NCI-H146 (cell line): ENCODE data around the gene BRSK2.

Experiments used
- DNase-seq: peaks from one replicate; lab custom pipeline; 2025; lab: John Stamatoyannopoulos, UW

BRSK2 gene

DNA sequence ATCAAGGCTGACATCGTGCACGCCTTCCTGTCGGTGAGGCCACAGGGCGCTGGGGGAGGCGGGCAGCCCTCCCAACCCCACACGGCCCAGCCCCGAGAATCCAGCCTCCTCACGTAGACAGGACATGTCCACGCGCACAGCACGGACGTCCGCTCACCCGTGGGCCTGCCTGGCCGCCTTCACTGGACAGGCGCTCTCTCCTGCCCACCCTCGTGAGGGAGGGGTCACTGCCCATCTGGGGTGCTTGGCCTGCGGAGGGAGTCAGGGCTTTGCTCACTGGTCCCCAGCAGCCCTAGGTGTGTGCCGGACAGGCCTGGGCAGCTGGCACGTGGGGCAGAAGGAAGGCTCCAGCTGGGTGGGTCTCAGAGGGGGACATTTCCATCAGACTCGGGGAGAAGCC is 64.8 kb downstream of the BRSK2 start:
- DNase-seq, result no peak

DNA sequence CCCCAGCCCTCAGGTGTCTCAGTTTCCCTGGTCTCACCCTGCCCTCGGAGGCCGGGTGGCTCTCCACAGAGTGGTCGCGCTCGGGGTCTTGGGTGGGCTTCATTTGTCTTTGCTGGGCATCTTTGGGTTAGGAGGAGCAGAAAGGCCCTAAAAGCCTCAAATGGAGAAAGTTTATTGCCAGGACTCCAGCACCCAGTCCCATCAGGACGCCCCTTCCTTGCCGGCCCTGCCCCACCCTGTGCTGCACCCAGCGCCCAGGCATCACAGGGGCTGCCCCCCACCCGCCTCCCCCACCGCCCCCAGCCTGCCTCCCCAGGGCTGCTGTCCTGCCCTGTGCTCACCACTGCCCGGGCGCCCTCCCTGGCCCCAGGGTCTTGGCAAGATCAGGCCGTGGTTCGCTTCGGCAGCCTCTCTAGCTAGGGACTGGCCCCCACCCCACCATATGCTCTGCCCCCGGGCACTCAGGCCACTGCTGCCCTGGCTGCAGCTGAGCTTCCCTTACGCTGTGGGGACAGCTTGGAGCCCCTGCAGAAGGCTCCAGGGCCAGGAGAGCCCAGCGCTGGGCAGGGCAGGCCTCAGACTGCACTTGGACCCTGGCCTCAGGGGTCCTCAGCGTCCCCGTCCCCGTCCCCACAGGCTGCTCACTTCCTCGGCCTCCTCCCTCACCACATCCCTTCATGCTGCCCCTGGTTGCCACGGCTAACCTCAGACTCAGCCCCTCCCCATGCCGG is 65.5 kb downstream of the BRSK2 start:
- DNase-seq, result no peak

DNA sequence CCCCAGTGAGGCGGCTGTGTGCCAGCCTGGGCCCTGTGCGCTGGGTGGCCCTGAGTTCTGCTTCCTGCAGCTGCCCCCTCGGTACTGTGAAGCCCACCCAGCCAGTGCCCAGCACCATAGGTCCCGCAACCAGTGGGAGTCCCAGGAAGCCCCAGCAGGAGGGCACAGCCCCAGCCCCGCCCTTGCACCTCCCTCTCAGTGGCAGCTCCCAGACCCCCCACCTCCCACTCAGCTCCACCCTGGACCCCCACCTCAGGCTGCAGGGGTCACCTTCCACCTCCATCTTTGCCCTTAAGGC is 66.0 kb downstream of the BRSK2 start:
- no peak for DNase-seq

DNA sequence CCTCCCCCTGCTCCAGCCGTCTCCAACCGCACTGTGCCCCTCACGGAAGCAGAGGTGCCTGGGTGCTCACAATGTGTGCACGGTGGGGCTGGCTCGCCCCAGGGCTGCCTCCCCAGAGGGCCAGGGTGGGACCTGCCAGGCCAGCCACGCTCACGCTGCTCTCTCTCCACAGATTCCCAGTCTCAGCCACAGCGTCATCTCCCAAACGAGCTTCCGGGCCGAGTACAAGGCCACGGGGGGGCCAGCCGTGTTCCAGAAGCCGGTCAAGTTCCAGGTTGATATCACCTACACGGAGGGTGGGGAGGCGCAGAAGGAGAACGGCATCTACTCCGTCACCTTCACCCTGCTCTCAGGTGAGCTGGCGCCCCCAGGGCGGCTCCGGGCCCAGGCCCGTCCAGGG is 66.4 kb downstream of the BRSK2 start:
- no peak for DNase-seq

DNA sequence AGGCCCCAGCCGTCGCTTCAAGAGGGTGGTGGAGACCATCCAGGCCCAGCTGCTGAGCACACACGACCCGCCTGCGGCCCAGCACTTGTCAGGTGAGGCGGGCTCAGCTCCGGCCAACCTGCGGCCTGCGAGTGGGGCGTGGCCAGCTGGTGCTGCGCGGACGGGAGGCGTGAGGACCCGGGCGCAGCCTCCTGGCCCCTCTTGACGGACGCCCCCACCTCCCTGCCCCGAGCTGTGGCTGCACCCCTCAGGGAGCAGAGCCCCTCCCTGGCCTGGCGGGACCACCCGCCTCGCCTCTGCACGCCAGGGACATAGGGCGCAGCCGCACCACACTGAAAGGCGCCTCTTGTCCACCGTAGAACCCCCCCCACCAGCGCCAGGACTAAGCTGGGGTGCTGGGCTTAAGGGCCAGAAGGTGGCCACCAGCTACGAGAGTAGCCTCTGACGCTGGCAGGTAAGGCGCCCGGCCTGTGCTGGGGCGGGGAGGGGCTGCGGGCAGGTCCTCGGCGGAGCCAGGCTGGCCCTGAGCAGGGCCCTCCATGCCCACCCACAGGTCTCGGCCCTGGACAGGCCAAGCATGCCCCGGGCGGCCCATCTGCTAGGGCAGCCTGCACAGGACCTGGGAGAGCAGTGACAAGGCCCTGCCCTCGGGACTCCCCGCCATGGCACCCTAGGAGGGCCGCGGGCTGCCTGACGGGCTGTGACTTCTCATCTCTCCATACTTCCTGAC is 67.0 kb downstream of the BRSK2 start:
- no peak for DNase-seq

DNA sequence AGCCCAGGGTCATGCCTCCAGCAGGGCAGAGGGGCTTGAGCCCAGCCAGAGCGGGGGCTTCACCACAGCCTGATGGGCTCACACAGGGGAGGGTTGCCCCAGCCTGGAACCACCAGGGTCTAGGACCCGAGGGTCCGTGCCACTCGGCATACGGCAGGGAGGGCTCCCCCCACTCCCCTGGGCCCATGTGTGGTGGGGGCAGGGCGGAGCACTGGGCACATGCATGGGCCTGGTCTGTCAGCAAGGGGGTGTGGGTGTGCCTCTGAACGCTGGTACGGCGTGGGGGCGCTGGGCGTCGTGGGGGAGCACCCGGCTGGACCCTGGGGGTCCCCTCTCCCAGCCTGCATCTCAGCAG is 67.6 kb downstream of the BRSK2 start:
- no peak for DNase-seq

DNA sequence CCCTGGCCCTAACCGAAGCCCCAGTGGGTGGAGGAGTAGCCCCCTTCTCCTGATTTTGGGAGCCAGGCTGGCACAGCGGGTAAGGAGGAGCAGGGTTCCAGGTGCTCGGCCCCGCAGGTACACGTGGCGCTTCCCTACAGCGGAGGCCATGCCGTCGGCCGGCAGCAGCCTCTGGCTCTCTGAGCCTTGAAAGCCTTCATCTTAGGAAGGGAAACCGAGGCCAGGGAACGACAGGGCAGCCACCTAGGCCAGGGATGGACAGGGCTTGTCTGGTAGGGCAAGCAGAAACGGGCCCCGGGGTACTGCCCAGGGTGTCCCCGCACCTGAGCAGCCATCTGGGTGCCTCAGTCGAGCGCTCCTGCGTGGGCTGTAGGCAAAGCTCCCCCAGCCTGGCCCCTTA is 68.1 kb downstream of the BRSK2 start:
- DNase-seq, result no peak

DNA sequence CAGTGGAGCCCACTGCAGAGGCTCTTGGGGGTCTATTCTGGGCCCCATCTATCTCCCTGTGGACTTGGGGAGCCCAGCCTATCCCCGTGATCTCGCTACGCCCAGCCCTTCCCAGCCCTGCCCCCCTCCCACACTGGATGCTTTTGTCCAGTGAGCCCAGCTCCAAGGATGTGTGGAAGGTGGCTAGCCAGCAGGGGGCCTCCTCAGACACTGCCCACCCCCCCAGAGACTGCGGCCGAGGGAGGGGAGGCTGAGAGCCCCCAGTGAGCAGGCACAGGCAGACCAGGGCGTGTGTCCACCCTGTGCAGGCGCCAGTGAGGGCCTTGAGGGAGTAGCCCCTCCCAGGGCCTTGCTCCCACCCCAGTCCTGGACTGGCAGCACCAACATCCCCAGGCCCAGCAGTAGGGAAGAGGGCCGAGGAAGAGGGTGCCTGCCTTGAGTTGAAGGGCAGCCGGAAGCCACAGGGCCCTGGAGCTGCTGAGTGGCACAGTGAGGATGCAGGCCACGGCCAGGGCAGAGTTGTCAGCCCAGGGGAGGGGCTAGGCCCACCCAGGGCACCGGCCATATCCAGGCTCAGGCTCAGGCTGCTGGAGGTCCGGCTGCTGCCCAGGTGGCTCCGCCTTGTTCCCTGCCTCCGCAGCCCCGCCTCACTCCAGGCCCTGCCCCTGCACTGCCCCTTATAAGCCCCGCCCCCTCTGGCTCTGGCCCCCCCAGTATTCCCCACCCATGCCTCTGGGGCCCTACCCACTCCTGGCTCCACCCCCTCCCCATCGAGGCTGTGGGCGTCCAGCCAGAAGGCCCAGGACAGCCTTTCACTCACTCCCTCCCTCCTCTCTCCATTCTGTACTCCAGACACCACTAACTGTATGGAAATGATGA is 68.8 kb downstream of the BRSK2 start:
- no peak for DNase-seq

DNA sequence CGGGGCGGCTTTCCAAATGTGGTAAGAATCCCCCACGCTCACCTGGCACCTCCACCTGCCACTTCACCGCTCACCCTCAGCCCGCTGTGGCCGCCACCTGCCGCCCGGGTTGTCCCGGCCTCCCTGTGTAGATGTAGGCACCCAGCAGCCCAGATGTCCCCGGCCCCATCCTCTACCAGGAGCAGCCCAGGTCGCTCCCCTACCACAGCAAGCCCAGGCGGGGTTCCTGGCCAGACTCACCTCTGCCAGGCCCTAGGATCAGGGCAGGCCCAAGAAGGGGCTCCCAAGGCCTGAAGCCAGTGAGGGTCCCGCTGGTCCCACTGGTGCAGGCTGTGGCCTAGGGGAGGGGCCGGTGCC is 69.5 kb downstream of the BRSK2 start:
- no peak for DNase-seq

DNA sequence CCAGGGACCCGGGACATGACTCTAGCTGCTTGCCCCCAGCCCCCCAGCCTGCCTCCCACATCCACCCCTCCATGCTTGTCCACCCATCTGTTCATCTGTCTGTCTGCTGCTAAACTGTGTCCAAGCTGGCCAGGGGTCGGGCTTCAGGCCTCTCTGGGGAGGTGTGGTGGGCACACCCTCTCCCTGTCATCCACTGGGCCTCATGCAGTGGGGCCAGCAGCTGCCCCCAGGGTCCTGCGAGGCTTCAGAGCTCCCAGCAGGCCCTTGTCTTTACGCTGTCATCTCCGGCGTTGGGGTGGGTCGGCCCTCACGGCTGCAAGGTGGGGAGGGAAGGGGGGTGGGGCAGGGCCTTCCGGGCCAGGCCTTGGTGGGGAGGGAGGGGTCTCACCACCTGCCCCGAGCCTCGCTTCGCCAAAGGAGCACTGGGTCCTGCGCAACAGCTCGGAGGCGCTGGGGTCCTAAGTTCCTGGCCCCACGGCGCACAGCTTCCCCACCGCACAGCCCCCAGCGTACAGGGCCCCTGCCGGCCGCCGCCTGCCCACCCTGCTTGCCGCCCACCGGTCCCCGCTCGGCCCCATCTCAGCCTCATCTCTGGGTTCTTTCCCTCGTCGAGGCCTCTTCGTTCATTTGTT is 70.1 kb downstream of the BRSK2 start:
- no peak for DNase-seq

DNA sequence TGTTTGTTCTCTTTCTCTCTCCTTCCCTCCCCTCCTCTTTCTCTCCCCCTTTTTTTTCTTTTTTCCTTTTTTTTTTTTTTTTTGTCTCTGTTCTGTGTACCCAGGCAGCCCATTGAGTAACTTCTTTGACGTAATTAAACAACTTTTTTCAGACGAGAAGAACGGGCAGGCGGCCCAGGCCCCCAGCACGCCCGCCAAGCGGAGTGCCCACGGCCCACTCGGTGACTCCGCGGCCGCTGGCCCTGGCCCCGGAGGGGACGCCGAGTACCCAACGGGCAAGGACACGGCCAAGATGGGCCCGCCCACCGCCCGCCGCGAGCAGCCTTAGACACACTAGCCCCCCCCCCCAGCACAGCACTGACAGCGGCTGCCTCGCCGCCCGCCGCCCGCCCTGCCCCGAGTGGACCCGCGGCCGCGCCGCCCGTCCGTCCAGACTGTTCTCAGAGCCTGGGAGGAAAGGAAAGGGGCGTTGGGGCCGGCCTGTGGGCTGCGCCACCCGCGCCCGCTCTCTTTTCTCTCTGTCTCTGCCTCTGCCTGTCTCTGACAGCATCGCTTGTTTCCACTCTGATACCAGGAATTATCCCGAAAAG is 70.8 kb downstream of the BRSK2 start:
- no peak for DNase-seq

DNA sequence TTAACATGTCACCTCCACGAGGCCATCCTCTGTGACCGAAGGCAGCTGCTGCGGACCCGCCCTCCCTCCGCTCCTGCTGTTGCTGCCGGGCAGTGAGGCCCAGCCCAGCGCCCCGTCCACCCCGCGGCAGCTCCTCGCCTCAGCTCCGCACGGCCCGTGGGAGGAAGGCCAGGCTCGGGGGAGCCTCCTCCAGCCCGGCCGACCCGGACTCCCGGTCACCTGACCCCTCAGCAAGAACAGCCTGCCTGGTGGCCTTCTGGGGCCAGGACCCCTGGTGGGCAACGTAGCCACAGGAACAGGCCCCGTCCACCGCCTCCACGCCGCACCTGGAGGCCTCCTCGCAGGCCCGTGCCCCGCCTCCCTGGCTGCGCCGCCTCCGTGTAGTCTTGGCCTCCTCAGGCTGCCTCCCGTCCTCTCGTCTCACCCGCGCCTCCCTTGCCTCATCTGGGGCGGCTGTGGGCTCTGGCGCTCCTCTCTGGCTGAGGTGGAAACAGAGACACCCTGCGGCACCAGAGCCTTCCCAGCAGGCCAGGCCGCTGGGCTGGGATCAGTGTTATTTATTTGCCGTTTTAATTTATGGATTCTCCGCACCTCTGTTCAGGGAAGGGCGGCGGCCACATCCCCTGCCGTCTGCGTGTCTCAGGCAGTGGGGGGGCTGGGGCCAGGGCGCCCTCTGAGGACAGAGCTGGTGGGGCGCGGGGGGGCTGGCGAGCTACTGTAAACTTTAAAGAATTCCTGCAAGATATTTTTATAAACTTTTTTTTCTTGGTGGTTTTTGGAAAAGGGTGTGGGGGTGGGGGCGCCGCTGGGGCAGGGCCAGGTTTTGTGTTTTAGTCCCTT is 71.5 kb downstream of the BRSK2 start:
- no peak for DNase-seq

DNA sequence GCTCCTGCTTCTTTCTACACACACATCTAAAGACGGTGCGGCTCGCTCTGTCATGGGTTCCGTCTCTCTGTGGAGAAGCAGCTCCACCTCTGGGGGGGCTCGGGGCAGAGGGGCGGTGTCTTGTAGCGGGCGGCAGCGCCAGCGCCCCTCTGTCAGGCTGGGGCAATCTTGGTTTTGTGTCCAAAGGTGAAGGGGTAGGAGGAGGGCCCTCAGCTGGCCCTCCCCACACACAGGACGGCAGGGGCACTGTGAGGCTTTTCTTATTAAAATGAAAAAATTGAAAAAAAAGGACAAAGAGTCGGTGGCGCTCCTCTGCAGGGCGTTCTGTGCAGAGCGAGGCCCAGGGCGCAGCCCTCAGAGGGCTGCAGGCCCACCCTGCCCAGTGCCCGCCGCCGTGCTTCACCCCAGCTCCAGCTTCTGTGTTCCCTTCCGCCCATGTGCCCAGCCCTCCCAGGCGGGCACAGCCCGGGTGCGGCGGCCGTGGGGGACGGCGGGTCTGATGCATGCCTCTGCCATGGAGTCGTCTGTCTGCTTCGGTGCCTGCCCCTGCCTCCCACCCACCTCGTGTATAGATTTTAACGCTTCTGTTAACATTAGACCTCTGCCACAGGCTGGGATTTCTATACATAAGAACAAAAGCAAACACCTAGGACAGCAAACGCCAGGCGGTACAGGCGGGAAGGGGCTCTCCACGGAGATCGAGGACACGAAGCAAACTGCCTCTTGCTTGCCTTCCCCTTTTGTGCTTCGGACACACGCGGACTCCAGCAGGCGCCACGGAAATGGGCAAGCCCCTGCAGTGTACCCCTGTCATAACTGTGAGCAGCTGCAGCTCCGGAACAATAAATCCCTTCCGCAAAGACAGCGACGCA is 72.3 kb downstream of the BRSK2 start:
- no peak for DNase-seq

DNA sequence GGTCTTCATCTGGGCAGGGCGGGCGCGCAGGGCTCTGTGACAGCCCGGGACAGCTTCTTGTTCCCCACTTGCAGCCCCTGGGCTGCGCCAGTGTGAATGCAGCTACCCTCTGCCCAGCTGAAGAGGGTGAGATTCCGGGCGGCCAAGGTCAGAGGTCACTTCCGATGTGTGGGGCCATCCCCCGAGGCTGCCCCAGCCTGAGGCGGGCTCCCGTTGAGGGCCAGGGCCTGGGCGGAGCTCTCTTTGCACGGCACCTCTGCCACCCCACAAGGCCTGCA is 72.9 kb downstream of the BRSK2 start:
- no peak for DNase-seq

DNA sequence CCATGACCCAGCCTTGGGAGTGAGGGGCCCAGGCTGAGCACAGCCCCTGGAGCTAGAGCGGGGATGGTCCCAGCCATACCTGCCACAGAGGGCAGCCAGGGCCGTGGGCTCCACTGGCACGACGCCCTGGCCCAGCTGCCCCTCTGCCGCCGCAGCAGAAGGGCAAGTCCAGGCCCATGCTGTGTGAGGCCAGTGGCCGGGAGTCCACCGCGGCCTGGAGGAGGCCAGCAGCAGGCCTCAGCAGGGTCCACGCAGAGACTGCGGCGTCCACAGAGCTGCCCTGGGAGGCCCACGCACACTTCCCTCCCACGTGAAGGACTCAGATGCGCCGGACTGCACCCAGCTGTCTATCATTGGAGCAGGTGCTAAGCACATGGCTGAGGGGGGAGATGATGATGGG is 73.3 kb downstream of the BRSK2 start:
- DNase-seq, result no peak

DNA sequence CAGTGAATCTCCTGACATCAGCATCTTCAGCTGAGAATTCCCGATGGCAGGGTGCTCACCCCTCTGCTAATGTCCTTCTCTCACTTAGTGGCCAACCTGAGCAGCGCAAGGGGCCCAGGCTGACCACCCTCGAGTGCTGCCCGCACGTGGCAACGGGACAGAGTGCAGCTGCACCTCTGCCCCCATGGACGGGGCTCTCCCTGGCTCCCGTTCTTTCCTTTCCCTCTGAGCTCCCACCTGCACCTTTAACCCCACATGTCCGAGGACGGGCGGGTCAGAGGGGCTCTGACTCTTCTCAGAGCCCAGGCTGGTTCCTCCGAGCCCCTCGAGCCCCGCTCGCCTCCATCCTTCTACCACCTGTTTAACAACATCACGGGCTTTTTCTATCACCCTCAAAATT is 77.0 kb downstream of the BRSK2 start:
- DNase-seq, result no peak

DNA sequence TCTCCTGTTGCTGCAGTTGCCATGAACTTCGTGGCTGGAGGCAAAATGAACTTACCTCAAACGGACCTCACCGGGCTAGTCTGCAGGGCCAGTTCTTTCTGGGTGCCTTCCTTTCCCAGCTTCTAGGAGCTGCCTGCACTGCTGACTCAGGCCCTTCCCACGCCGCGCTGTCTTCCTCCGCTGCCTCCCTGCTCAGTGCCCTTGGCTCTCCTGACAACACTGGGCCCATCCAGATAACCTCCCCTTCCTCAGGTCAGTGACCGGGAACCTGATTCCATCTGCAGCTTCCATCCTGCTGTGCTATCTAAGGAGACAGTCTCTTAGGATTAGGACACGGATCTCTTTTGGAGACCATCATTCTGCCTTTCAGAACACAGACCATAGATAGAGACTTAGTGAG is 77.5 kb downstream of the BRSK2 start:
- no peak for DNase-seq

DNA sequence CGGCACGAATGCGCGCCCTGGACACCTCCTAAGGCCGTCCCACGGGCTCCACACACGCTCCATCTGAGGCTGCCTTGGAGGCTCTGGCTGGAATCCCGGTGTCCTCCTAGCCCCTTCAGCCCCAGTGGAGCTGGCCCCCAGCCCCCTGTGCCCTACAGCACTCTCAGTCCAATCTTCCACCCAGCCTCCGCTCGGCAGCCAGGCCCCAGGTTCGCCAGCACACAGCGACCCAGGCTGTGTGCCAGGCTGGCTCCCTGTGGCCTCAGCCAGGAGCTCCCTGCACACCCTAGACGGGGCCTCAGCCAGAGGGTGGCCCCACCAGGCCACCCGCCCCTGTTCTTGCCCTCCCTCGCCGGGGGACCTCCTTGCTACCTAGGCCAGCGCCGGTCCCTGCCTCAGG is 78.3 kb downstream of the BRSK2 start:
- no peak for DNase-seq

DNA sequence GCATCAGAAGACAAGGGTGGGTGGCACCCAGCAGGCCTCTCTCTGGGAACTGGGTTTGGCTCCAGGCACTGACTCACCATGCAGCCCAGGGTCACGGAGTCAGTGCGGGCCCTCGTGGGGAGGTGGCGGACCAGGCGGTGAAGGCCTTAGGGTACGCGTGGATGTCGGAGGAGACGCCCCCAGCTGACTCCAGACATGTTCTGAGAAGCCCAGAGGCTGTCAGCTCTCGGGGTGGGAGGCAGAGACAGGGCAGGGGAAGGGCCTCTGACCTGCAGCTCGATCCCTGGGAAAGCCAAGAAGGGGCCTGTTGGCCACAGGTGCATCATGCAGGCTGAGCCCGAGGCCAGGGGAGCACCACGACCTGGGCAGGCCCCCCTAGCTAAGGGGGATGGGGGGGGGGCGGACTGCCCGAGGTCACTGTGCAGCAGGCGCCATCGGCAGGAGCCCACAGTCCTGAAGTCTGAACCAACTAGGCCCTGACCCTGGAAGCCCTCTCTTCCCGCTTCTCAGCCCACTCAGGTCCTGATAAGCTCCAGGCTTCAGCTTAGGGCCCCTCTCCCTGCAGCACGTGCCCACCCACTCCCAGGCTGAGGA is 78.8 kb downstream of the BRSK2 start:
- no peak for DNase-seq

DNA sequence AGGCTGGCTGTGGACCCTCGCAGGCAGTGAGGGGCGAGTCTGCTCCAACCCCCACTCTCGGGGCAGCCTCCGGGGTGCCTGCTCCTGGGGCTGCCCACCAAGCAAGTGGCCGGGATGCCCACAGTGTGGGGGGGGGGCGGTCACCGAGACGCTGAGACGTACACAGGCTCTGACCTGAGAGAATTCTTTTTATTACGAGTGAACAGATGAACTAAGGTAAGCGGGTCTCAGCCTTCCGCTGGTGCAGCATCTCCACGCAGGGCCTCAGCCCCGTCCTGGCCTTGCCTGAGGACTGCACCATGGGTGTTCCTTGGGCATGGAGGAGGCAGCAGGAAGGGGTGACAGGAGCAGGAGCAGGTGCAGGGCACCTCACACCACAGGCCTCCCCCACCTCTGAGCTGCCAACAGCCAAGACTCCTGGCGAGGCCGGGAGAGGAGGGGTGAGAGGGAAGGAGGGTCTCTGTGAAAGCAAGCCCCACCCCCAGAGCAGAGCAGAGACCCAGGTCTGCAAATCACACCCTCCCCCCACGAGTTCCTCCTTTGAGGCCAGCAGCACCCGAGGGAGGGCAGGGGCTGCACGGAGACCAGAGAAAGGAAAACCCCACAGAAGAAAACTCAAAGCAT is 79.7 kb downstream of the BRSK2 start:
- no peak for DNase-seq
